CD14-positive monocyte (primary cell): Measurements from ENCODE around the gene CCL16. TPM values are rescaled to one million over a fixed set of nuclear protein-coding genes. Genes with fewer than 3 reads are reported as not detected.

Experiments
- DNase-seq, 3 donors: peaks; one replicate each; pipeline ENCODE4 v3.0.0-alpha.2; 2011 to 2022
- H2AFZ ChIP-seq: 2 replicates; pipeline ENCODE4 v1.6.0; 2012; ENCODE audit warnings: mild to moderate bottlenecking, low read depth, low read length, inconsistent platforms; ENCODE audit not compliant: insufficient read depth, poor library complexity, severe bottlenecking
- H3K27ac ChIP-seq, 2 donors: 1 replicate in 1 of 2; 2 replicates in 1 of 2; pipeline ENCODE4 v1.5.1; 2012 to 2013; ENCODE audit warnings: low read length in 2 of 2, control low read depth in 1 of 2, inconsistent platforms in 1 of 2, low read depth in 1 of 2, mild to moderate bottlenecking in 1 of 2
- H3K27me3 ChIP-seq, 2 donors: one replicate each; pipeline versions ENCODE4 v1.6.0 to v1.6.1; 2011 to 2013; ENCODE audit warnings: low read length in 2 of 2; ENCODE audit not compliant: control insufficient read depth in 2 of 2, insufficient read depth in 2 of 2
- H3K36me3 ChIP-seq, 2 donors: replicated peaks in 1 of 2; 1 replicate in 1 of 2; 2 replicates in 1 of 2; pipeline versions ENCODE4 v1.5.1 to v1.6.1; 2012 to 2013; ENCODE audit warnings: low read length in 2 of 2, control low read depth in 1 of 2, inconsistent platforms in 1 of 2, mild to moderate bottlenecking in 1 of 2; ENCODE audit not compliant: insufficient read depth in 2 of 2, control insufficient read depth in 1 of 2
- H3K4me1 ChIP-seq, 2 donors: 1 replicate in 1 of 2; 2 replicates in 1 of 2; pipeline versions ENCODE4 v1.5.1 to v1.6.1; 2012 to 2013; ENCODE audit warnings: low read length in 2 of 2, control low read depth in 1 of 2, inconsistent platforms in 1 of 2, mild to moderate bottlenecking in 1 of 2, moderate library complexity in 1 of 2; ENCODE audit not compliant: insufficient read depth in 2 of 2, control insufficient read depth in 1 of 2
- H3K4me2 ChIP-seq: replicated peaks from 2 replicates; pipeline ENCODE3; 2012; ENCODE audit warnings: low read length, moderate library complexity, mild to moderate bottlenecking; ENCODE audit not compliant: poor library complexity, severe bottlenecking; ENCODE audit errors: extremely low read depth
- H3K4me3 ChIP-seq, 3 experiments: fragments of 200-600 bp in 1 of 3; sonication (generic) in 1 of 3; replicated peaks in 1 of 3; 1 replicate in 2 of 3; 2 replicates in 1 of 3; pipeline ENCODE4 v1.5.1; 2011 to 2013; ENCODE audit warnings: low read length in 3 of 3, mild to moderate bottlenecking in 3 of 3, control low read depth in 2 of 3, low read depth in 2 of 3, inconsistent platforms in 1 of 3, moderate library complexity in 1 of 3
- H3K79me2 ChIP-seq: 2 replicates; pipeline ENCODE4 v1.6.0; 2012; ENCODE audit warnings: mild to moderate bottlenecking, control low read depth, inconsistent platforms, low read length, moderate library complexity; ENCODE audit not compliant: insufficient read depth
- H3K9ac ChIP-seq: 2 replicates; pipeline ENCODE4 v1.6.0; 2017; ENCODE audit warnings: low read length, mild to moderate bottlenecking; ENCODE audit not compliant: insufficient read depth, poor library complexity, severe bottlenecking
- H3K9me3 ChIP-seq, 2 donors: replicated peaks in 1 of 2; 1 replicate in 1 of 2; 2 replicates in 1 of 2; pipeline versions ENCODE4 v1.5.1 to v1.6.1; 2012 to 2013; ENCODE audit warnings: low read length in 2 of 2, control low read depth in 1 of 2; ENCODE audit not compliant: control insufficient read depth in 1 of 2, insufficient read depth in 1 of 2
- H4K20me1 ChIP-seq: 2 replicates; pipeline ENCODE4 v1.6.0; 2012; ENCODE audit warnings: mild to moderate bottlenecking, low read length, control low read depth, moderate library complexity; ENCODE audit not compliant: insufficient read depth
- H3K27ac Mint-ChIP-seq, 7 donors: one replicate each; pipeline ENCODE4 v1.8.0; 2020; ENCODE audit warnings: mild to moderate bottlenecking in 7 of 7, mixed read lengths in 7 of 7, moderate library complexity in 6 of 7, inconsistent platforms in 2 of 7
- H3K27me3 Mint-ChIP-seq, 3 donors: one replicate each; pipeline ENCODE4 v1.8.0; 2021 to 2022; ENCODE audit warnings: low read depth in 3 of 3, mild to moderate bottlenecking in 3 of 3, mixed read lengths in 3 of 3, moderate library complexity in 3 of 3, inconsistent platforms in 1 of 3
- H3K36me3 Mint-ChIP-seq, 2 donors: one replicate each; pipeline ENCODE4 v1.8.0; 2020; ENCODE audit warnings: mixed read lengths in 2 of 2, inconsistent platforms in 1 of 2, mild to moderate bottlenecking in 1 of 2
- H3K4me1 Mint-ChIP-seq: one replicate; pipeline ENCODE4 v1.8.0; 2020; ENCODE audit warnings: mild to moderate bottlenecking, mixed read lengths
- H3K4me3 Mint-ChIP-seq, 2 donors: one replicate each; pipeline ENCODE4 v1.8.0; 2020; ENCODE audit warnings: mild to moderate bottlenecking in 2 of 2, mixed read lengths in 2 of 2, moderate library complexity in 1 of 2
- H3K9me3 Mint-ChIP-seq, 7 donors: one replicate each; pipeline ENCODE4 v1.8.0; 2020 to 2022; ENCODE audit warnings: mixed read lengths in 7 of 7, mild to moderate bottlenecking in 6 of 7, moderate library complexity in 6 of 7, inconsistent platforms in 2 of 7
- WGBS: methylation state at CpG from one replicate; pipeline ENCODE4 v1.1.5; 2013; ENCODE audit warnings: missing lambda C conversion rate; ENCODE audit not compliant: insufficient coverage; 5-methylcytosine and 5-hydroxymethylcytosine counted together
- intact Hi-C, 2 donors: fragments of 100-400 bp; cut with micrococcal nuclease; formaldehyde crosslinking; loops; one replicate each; pipeline versions ENCODE4 v1.15.0 to v1.15.1; 2023
- polyA plus RNA-seq, 3 donors: library from polyadenylated mRNA; depleted of rRNA in 1 of 3; unstranded in 2 of 3; stranded (reverse) in 1 of 3; fragments of 300-500 nt in 2 of 3; fragments of >200 nt in 1 of 3; fragmentation: Illumina TruSeq in 2 of 3; gene quantifications; 1 replicate in 2 of 3; 2 replicates in 1 of 3; pipeline ENCODE4 v1.2.3, GENCODE V29; 2012 to 2021
- TF ChIP-seq, protein P1 (sequence below): fragments of 200-600 bp; IDR thresholded peaks from one replicate; pipeline ENCODE4 v1.8.0; 2022; ENCODE audit warnings: antibody characterized with exemption, mild to moderate bottlenecking

CCL16 gene
- polyA plus RNA-seq, 3 donors = not detected

GRCh38 chr17:35932586-35932985 lies 48.7 kb downstream of the CCL16 start:
- Mint-ChIP-seq H3K36me3 (peaks cover 3 to 4% of the 10 kb centered on the region in 2 donors), H3K4me1 (peaks cover 18% of the 10 kb centered on the region), H3K4me3 (no peak overlapping the region), H3K27ac (no peak overlapping the region), H3K27me3 (peaks cover 0 to 2% (median 0%) of the 10 kb centered on the region in 3 donors), H3K9me3 (peaks cover 0 to 5% (median 0%) of the 10 kb centered on the region in 7 donors)
- intact Hi-C loops = no loop called here
- Histone ChIP-seq H3K79me2 (no peaks in the 10 kb centered on the region), H3K9me3 (no peaks in the 10 kb centered on the region), H3K27ac (no peak overlapping the region), H3K27me3 (no peaks in the 10 kb centered on the region), H3K4me3 (no peak overlapping the region), H2AFZ (no peak overlapping the region), H3K4me2 (no peak overlapping the region), H3K9ac (no peak overlapping the region), H4K20me1 (no peaks in the 10 kb centered on the region), H3K4me1 (peaks cover 15% of the 10 kb centered on the region in 2 donors), H3K36me3 (no peaks in the 10 kb centered on the region)
- no peak for DNase-seq
- TF ChIP-seq, protein P1, sequence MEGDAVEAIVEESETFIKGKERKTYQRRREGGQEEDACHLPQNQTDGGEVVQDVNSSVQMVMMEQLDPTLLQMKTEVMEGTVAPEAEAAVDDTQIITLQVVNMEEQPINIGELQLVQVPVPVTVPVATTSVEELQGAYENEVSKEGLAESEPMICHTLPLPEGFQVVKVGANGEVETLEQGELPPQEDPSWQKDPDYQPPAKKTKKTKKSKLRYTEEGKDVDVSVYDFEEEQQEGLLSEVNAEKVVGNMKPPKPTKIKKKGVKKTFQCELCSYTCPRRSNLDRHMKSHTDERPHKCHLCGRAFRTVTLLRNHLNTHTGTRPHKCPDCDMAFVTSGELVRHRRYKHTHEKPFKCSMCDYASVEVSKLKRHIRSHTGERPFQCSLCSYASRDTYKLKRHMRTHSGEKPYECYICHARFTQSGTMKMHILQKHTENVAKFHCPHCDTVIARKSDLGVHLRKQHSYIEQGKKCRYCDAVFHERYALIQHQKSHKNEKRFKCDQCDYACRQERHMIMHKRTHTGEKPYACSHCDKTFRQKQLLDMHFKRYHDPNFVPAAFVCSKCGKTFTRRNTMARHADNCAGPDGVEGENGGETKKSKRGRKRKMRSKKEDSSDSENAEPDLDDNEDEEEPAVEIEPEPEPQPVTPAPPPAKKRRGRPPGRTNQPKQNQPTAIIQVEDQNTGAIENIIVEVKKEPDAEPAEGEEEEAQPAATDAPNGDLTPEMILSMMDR = no peak

DNA sequence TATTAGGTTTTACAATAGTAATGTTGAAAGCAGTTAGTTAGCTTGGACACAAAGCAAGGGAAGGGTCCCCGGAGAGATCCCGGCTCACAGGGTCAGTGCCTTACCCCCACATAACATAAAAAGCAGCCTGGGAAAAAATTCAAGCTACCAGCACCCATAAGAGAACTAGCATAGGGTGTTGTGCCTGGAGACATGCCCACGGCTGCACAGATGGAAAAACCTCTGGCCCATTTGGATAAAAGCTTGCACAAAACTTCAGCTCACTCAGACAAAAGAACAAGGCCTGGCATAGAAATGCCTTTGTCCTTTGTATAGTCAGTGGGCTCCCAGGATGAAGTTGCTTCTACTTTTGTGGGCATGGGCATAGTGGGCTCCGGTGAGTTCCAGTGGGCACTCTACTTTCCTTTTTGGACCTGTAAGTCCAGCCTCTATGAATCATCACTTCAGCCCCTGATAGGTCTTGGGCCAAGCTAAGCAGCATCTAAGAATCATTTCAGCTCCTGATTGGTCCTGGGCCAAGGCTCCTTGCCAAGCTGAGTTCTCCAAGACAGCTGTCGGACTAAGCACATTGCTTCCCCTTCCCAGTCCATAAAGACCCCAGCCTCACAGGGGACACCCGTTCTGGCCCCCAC lies 49.4 kb downstream of the CCL16 start:
- H3K27me3 Mint-ChIP-seq = no peaks in the 10 kb centered on the region
- H3K4me3 Mint-ChIP-seq = no peak overlapping the region
- Histone ChIP-seq H3K36me3 (no peaks in the 10 kb centered on the region), H3K27me3 (no peaks in the 10 kb centered on the region), H3K4me3 (no peak overlapping the region), H3K9ac (no peak overlapping the region), H3K79me2 (no peaks in the 10 kb centered on the region), H3K27ac (no peak overlapping the region), H3K9me3 (no peaks in the 10 kb centered on the region), H3K4me2 (no peak overlapping the region), H3K4me1 (peaks cover 15% of the 10 kb centered on the region in 2 donors), H2AFZ (no peak overlapping the region), H4K20me1 (no peaks in the 10 kb centered on the region)
- intact Hi-C loops = no loop called here
- TF ChIP-seq, protein P1 = no peak
- WGBS = 98% methylated on average over 5 of the region's 6 CpGs
- no peak overlapping the region for H3K27ac Mint-ChIP-seq
- peaks cover 18% of the 10 kb centered on the region for H3K4me1 Mint-ChIP-seq
- H3K36me3 Mint-ChIP-seq = peaks cover 3 to 4% of the 10 kb centered on the region in 2 donors
- peaks cover 0 to 3% (median 0%) of the 10 kb centered on the region in 7 donors for H3K9me3 Mint-ChIP-seq
- DNase-seq = no peak
